ENCODE results near the gene CCNY.

Gene CCNY

GRCh38 chr10:35421553-35422178, 85.4 kb downstream of the CCNY start:
- no peak for TF ChIP-seq EZH2phosphoT487 (IDR thresholded peaks at IDR 0.05; ENCODE audit: borderline replicate concordance, low read length)
- no peak for TF ChIP-seq CTCF (IDR thresholded peaks at IDR 0.05; ENCODE audit: low read depth, low read length, poor library complexity, severe bottlenecking)
- Histone ChIP-seq H3K27me3 (ENCODE audit: control insufficient read depth, low read length) (no peaks in the 10 kb centered on the region), H3K4me2 (ENCODE audit: low read length) (no peak overlapping the region), H3K9me2 (replicated peaks; ENCODE audit: control insufficient read depth, low read length) (no peaks in the 10 kb centered on the region), H3F3A (ENCODE audit: control insufficient read depth, insufficient read depth) (no peaks in the 10 kb centered on the region), H3K27ac (ENCODE audit: low read depth, low read length) (no peak overlapping the region), H3K9me3 (ENCODE audit: control insufficient read depth, insufficient read depth, low read length) (no peaks in the 10 kb centered on the region), H4K20me1 (ENCODE audit: control insufficient read depth, insufficient read depth, low read depth, low read length) (peaks cover 12% of the 10 kb centered on the region; the same call in 1 of the 2 replicates), H3K36me3 (ENCODE audit: control insufficient read depth, low read length) (no peaks in the 10 kb centered on the region), H3K79me2 (ENCODE audit: control insufficient read depth, low read length) (peaks cover 56% of the 10 kb centered on the region), H3K4me1 (ENCODE audit: control insufficient read depth, low read length) (peaks cover 14% of the 10 kb centered on the region), H3K4me3 (ENCODE audit: low read length) (no peak overlapping the region)

GRCh38 chr10:35422228-35422627, 85.9 kb downstream of the CCNY start:
- Histone ChIP-seq H3K4me2 (ENCODE audit: low read length) (no peak overlapping the region), H4K20me1 (ENCODE audit: control insufficient read depth, insufficient read depth, low read depth, low read length) (peaks cover 12% of the 10 kb centered on the region; the same call in 1 of the 2 replicates), H3K9me3 (ENCODE audit: control insufficient read depth, insufficient read depth, low read length) (no peaks in the 10 kb centered on the region), H3K27me3 (ENCODE audit: control insufficient read depth, low read length) (no peaks in the 10 kb centered on the region), H3K27ac (ENCODE audit: low read depth, low read length) (no peak overlapping the region), H3K36me3 (ENCODE audit: control insufficient read depth, low read length) (no peaks in the 10 kb centered on the region), H3K9me2 (replicated peaks; ENCODE audit: control insufficient read depth, low read length) (no peaks in the 10 kb centered on the region), H3K79me2 (ENCODE audit: control insufficient read depth, low read length) (peaks cover 53% of the 10 kb centered on the region), H3K4me1 (ENCODE audit: control insufficient read depth, low read length) (peaks cover 8% of the 10 kb centered on the region), H3K4me3 (ENCODE audit: low read length) (no peak overlapping the region), H3F3A (ENCODE audit: control insufficient read depth, insufficient read depth) (no peaks in the 10 kb centered on the region)
- TF ChIP-seq CTCF (IDR thresholded peaks at IDR 0.05; ENCODE audit: low read depth, low read length, poor library complexity, severe bottlenecking) (no peak), EZH2phosphoT487 (IDR thresholded peaks at IDR 0.05; ENCODE audit: borderline replicate concordance, low read length) (no peak)

GRCh38 chr10:35423505-35424306, 87.4 kb downstream of the CCNY start:
- Histone ChIP-seq H3K4me1 (ENCODE audit: control insufficient read depth, low read length) (no peaks in the 10 kb centered on the region), H4K20me1 (ENCODE audit: control insufficient read depth, insufficient read depth, low read depth, low read length) (peaks cover 4% of the 10 kb centered on the region; the same call in 1 of the 2 replicates), H3K4me2 (ENCODE audit: low read length) (no peak overlapping the region), H3K79me2 (ENCODE audit: control insufficient read depth, low read length) (peaks cover 53% of the 10 kb centered on the region), H3K9me2 (replicated peaks; ENCODE audit: control insufficient read depth, low read length) (no peaks in the 10 kb centered on the region), H3K9me3 (ENCODE audit: control insufficient read depth, insufficient read depth, low read length) (no peaks in the 10 kb centered on the region), H3K27ac (ENCODE audit: low read depth, low read length) (no peak overlapping the region), H3F3A (ENCODE audit: control insufficient read depth, insufficient read depth) (no peaks in the 10 kb centered on the region), H3K27me3 (ENCODE audit: control insufficient read depth, low read length) (no peaks in the 10 kb centered on the region), H3K4me3 (ENCODE audit: low read length) (no peak overlapping the region), H3K36me3 (ENCODE audit: control insufficient read depth, low read length) (no peaks in the 10 kb centered on the region)
- TF ChIP-seq CTCF (IDR thresholded peaks at IDR 0.05; ENCODE audit: low read depth, low read length, poor library complexity, severe bottlenecking) = no peak
- no peak for TF ChIP-seq EZH2phosphoT487 (IDR thresholded peaks at IDR 0.05; ENCODE audit: borderline replicate concordance, low read length)

All from DOHH2 (cell line).